Measurements from ENCODE around the gene GALNT2. TPM values are rescaled to one million over a fixed set of nuclear protein-coding genes. Genes with fewer than 3 reads are reported as not detected.

Gene GALNT2
- total and polyA plus RNA-seq, 4 donors: 47.5 to 182 (median 114) TPM

DNA sequence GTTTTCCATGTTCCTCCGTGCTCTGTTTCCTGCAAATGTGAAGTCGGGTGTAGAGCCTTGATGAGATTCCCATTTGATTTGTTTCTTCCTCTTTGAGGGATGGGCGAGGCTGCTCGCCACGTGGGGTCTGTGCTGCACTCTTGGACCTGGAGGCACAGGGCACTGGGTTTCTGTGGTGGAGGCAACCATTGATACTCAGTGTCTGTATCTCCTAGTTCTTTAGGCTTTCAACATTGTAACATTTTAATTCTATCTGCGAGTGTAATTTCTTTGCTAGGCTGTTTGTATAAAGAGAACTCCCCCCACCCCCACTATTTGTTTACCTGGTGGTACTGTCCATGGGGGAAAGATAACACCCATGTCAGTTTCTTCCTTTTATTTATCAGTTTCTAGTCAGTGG is 52.3 kb downstream of the GALNT2 start:
- no peak for DNase-seq (ENCODE audit: low spot score)
- H3K9me3 ChIP-seq (ENCODE audit: control insufficient read depth in 4 of 4, low read length in 3 of 4): no peaks in the 10 kb centered on the region
- TF ChIP-seq ATF3 (IDR thresholded peaks at IDR 0.05) (no peak), HNF4A (conservative IDR thresholded peaks at IDR 0.05) (peak; percentile 35 to 36)
- no peaks in the 10 kb centered on the region for H3K27me3 ChIP-seq (ENCODE audit: control insufficient read depth in 4 of 4, insufficient read depth in 4 of 4, low read length in 3 of 4)
- WGBS: 86% methylated on average over 6 of the region's 6 CpGs
- no peak overlapping the region for H3K27ac ChIP-seq (ENCODE audit: low read depth in 1 of 2, low read length in 2 of 2)
- H3K4me1 ChIP-seq (ENCODE audit: control insufficient read depth in 4 of 4, insufficient read depth in 4 of 4, low read length in 3 of 4): peaks cover 9 to 30% (median 19%) of the 10 kb centered on the region in 4 donors
- H3K4me3 ChIP-seq (ENCODE audit: low read depth in 1 of 3, low read length in 3 of 3): no peak overlapping the region
- peaks cover 0 to 4% (median under 1%) of the 10 kb centered on the region in 4 donors for H3K36me3 ChIP-seq (ENCODE audit: control insufficient read depth in 4 of 4, insufficient read depth in 3 of 4, low read depth in 1 of 4, low read length in 3 of 4)
- no peak overlapping the region for H3K9ac ChIP-seq (ENCODE audit: low read depth in 1 of 2, low read length in 2 of 2)

- H3K36me3 ChIP-seq (ENCODE audit: control insufficient read depth in 4 of 4, insufficient read depth in 3 of 4, low read depth in 1 of 4, low read length in 3 of 4): peaks cover 0 to 4% (median under 1%) of the 10 kb centered on the region in 4 donors
- no peak for DNase-seq (ENCODE audit: low spot score)
- peaks cover 11 to 34% (median 26%) of the 10 kb centered on the region in 4 donors for H3K4me1 ChIP-seq (ENCODE audit: control insufficient read depth in 4 of 4, insufficient read depth in 4 of 4, low read length in 3 of 4)
- H3K9ac ChIP-seq (ENCODE audit: low read depth in 1 of 2, low read length in 2 of 2): no peak overlapping the region
- H3K27ac ChIP-seq (ENCODE audit: low read depth in 1 of 2, low read length in 2 of 2): peak overlapping the region in 1 of 2 donors; percentile 15
- H3K4me3 ChIP-seq (ENCODE audit: low read depth in 1 of 3, low read length in 3 of 3): no peak overlapping the region
- no peaks in the 10 kb centered on the region for H3K27me3 ChIP-seq (ENCODE audit: control insufficient read depth in 4 of 4, insufficient read depth in 4 of 4, low read length in 3 of 4)
- TF ChIP-seq, protein P1, sequence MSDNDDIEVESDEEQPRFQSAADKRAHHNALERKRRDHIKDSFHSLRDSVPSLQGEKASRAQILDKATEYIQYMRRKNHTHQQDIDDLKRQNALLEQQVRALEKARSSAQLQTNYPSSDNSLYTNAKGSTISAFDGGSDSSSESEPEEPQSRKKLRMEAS (IDR thresholded peaks at IDR 0.05): no peak
- TF ChIP-seq, protein P2, sequence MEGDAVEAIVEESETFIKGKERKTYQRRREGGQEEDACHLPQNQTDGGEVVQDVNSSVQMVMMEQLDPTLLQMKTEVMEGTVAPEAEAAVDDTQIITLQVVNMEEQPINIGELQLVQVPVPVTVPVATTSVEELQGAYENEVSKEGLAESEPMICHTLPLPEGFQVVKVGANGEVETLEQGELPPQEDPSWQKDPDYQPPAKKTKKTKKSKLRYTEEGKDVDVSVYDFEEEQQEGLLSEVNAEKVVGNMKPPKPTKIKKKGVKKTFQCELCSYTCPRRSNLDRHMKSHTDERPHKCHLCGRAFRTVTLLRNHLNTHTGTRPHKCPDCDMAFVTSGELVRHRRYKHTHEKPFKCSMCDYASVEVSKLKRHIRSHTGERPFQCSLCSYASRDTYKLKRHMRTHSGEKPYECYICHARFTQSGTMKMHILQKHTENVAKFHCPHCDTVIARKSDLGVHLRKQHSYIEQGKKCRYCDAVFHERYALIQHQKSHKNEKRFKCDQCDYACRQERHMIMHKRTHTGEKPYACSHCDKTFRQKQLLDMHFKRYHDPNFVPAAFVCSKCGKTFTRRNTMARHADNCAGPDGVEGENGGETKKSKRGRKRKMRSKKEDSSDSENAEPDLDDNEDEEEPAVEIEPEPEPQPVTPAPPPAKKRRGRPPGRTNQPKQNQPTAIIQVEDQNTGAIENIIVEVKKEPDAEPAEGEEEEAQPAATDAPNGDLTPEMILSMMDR (IDR thresholded peaks at IDR 0.05; ENCODE audit: low read depth, low read length, missing input control): no peak
- TF ChIP-seq YY1 (IDR thresholded peaks at IDR 0.05): no peak
- no peak for TF ChIP-seq HNF4G (IDR thresholded peaks at IDR 0.05)
- TF ChIP-seq ATF3 (IDR thresholded peaks at IDR 0.05): no peak
- TF ChIP-seq FOXA2 (IDR thresholded peaks at IDR 0.05): no peak
- no peak for TF ChIP-seq TAF1 (conservative IDR thresholded peaks at IDR 0.05)
- TF ChIP-seq RXRA (IDR thresholded peaks at IDR 0.05): no peak
- TF ChIP-seq SP1 (IDR thresholded peaks at IDR 0.05): no peak
- no peak for TF ChIP-seq JUND (IDR thresholded peaks at IDR 0.05)
- TF ChIP-seq NR2F2 (IDR thresholded peaks at IDR 0.05): no peak
- WGBS: 97% methylated on average over 14 of the region's 14 CpGs
- no peaks in the 10 kb centered on the region for H3K9me3 ChIP-seq (ENCODE audit: control insufficient read depth in 4 of 4, low read length in 3 of 4)
These were observed 53.4 kb downstream of the GALNT2 start for GRCh38 chr1:230120289-230120920.

DNA sequence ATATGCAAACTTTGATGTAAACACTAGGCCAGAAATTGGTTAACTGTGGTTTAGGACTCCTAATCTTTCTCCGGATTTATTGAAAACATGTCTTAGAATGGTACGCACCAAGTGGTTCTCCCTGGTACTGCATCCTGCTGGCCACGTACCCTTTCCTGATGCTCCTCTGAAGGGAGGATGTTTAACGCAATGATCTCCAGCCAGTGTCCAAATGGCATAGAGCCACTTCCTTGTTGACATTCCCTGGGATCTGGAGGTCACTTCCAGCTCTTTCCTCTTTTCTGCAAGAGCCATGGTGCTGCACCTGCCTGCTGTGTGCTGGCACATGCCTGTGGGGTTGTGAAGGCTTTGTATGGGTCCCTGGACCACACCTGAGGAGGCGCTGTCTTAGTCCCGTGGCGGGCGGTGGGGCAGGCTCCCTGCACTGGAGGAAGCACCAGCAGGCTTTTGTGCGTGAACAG is 53.9 kb downstream of the GALNT2 start:
- Histone ChIP-seq H3K27me3 (ENCODE audit: control insufficient read depth in 4 of 4, insufficient read depth in 4 of 4, low read length in 3 of 4) (no peaks in the 10 kb centered on the region), H3K36me3 (ENCODE audit: control insufficient read depth in 4 of 4, insufficient read depth in 3 of 4, low read depth in 1 of 4, low read length in 3 of 4) (peaks cover 0 to 4% (median under 1%) of the 10 kb centered on the region in 4 donors), H3K4me3 (ENCODE audit: low read depth in 1 of 3, low read length in 3 of 3) (no peak overlapping the region), H3K27ac (ENCODE audit: low read depth in 1 of 2, low read length in 2 of 2) (peak overlapping the region in 1 of 2 donors; percentile 33), H3K4me1 (ENCODE audit: control insufficient read depth in 4 of 4, insufficient read depth in 4 of 4, low read length in 3 of 4) (peaks cover 11 to 38% (median 26%) of the 10 kb centered on the region in 4 donors), H3K9ac (ENCODE audit: low read depth in 1 of 2, low read length in 2 of 2) (no peak overlapping the region), H3K9me3 (ENCODE audit: control insufficient read depth in 4 of 4, low read length in 3 of 4) (no peaks in the 10 kb centered on the region)
- 64% methylated on average over 9 of the region's 9 CpGs for WGBS
- no peak for DNase-seq (ENCODE audit: low spot score)
- peak; percentile 96 for TF ChIP-seq FOXA2 (IDR thresholded peaks at IDR 0.05)
- TF ChIP-seq HNF4G (IDR thresholded peaks at IDR 0.05): no peak
- TF ChIP-seq JUND (IDR thresholded peaks at IDR 0.05): no peak
- TF ChIP-seq ATF3 (IDR thresholded peaks at IDR 0.05): no peak
- TF ChIP-seq, protein P1 (IDR thresholded peaks at IDR 0.05): peak; percentile 97
- TF ChIP-seq TAF1 (conservative IDR thresholded peaks at IDR 0.05): no peak
- TF ChIP-seq GABPA (IDR thresholded peaks at IDR 0.05 in 1 of 2, conservative IDR thresholded peaks at IDR 0.05 in 1 of 2): no peak
- TF ChIP-seq, protein P2 (IDR thresholded peaks at IDR 0.05; ENCODE audit: low read depth, low read length, missing input control): peak; percentile 86
- TF ChIP-seq FOXA1 (IDR thresholded peaks at IDR 0.05): peak; percentile 93
- TF ChIP-seq RAD21 (IDR thresholded peaks at IDR 0.05): peak; percentile 63 to 82
- peak; percentile 88 to 92 for TF ChIP-seq EGR1 (IDR thresholded peaks at IDR 0.05; ENCODE audit: low read depth in 2 of 2)
- peak; percentile 60 for TF ChIP-seq SP1 (IDR thresholded peaks at IDR 0.05)
- TF ChIP-seq, protein P3, sequence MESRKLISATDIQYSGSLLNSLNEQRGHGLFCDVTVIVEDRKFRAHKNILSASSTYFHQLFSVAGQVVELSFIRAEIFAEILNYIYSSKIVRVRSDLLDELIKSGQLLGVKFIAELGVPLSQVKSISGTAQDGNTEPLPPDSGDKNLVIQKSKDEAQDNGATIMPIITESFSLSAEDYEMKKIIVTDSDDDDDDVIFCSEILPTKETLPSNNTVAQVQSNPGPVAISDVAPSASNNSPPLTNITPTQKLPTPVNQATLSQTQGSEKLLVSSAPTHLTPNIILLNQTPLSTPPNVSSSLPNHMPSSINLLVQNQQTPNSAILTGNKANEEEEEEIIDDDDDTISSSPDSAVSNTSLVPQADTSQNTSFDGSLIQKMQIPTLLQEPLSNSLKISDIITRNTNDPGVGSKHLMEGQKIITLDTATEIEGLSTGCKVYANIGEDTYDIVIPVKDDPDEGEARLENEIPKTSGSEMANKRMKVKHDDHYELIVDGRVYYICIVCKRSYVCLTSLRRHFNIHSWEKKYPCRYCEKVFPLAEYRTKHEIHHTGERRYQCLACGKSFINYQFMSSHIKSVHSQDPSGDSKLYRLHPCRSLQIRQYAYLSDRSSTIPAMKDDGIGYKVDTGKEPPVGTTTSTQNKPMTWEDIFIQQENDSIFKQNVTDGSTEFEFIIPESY (IDR thresholded peaks at IDR 0.05): no peak
- peak; percentile 25 for TF ChIP-seq YY1 (IDR thresholded peaks at IDR 0.05)
